Vagina (tissue), 2 donors: ENCODE results near the gene STAB2.

Source experiments
- POLR2AphosphoS5 ChIP-seq, 2 donors: sonication (generic); formaldehyde crosslinking; IDR thresholded peaks; one replicate each; pipeline ENCODE4 v1.9.0; 2017; ENCODE audit warnings: antibody characterized with exemption in 2 of 2, mild to moderate bottlenecking in 2 of 2, low read depth in 1 of 2; ENCODE audit not compliant: insufficient read depth in 1 of 2
- TF ChIP-seq, protein P1 (sequence below), 3 experiments: fragments of 450-650 bp in 2 of 3; fragments of 200-600 bp in 1 of 3; sonication (generic) in 1 of 3; IDR thresholded peaks; one replicate each; pipeline ENCODE4 v1.5.1; 2017 to 2019; ENCODE audit warnings: antibody characterized with exemption in 3 of 3, mild to moderate bottlenecking in 2 of 3, moderate library complexity in 2 of 3

DNA sequence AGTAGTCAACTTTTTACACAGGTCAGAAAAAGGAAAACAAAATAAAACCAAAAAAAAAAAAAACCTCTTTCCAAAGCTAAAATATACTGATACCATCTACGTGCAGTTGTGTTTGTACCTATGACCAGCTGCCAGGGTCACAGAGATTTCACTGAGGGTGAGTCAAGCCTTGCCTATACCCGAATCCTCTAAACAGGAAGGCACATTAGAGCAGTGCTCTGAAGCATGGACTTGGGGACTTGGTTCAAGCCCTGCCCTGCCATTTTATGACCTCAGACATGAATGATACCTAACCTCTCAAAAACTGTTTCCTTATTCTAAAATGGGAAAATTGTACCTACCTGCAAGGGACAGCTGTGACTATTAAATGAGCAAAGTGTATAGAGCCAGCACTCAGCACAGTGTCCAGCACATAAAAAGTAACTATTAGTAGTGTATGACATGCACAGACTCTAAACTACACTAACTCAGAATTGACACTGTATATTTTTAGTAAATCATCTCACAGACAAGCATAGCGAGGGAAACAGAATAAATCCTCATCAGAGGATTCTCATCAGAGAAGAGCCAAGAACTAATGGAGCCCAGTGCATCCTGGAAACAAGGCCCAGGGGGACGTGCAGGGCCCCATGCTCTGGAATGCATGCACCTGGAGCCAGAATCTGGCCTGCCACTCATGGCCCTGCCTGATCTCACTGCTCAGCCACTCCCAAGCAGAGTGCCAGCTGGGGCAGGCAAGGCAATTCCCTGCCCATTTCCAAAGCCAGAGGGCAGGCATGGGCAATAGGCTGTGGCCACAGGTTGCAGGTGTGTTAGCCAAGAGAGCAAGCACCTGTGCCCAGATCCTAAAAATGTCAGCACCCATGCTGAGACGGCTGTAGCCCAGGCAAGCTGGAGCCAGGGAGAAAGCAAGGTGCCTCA, 196.9 kb downstream of the STAB2 start:
- TF ChIP-seq, protein P1, sequence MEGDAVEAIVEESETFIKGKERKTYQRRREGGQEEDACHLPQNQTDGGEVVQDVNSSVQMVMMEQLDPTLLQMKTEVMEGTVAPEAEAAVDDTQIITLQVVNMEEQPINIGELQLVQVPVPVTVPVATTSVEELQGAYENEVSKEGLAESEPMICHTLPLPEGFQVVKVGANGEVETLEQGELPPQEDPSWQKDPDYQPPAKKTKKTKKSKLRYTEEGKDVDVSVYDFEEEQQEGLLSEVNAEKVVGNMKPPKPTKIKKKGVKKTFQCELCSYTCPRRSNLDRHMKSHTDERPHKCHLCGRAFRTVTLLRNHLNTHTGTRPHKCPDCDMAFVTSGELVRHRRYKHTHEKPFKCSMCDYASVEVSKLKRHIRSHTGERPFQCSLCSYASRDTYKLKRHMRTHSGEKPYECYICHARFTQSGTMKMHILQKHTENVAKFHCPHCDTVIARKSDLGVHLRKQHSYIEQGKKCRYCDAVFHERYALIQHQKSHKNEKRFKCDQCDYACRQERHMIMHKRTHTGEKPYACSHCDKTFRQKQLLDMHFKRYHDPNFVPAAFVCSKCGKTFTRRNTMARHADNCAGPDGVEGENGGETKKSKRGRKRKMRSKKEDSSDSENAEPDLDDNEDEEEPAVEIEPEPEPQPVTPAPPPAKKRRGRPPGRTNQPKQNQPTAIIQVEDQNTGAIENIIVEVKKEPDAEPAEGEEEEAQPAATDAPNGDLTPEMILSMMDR (IDR thresholded peaks at IDR 0.05) = no peak
- no peak for TF ChIP-seq POLR2AphosphoS5 (IDR thresholded peaks at IDR 0.05; ENCODE audit: insufficient read depth in 1 of 2, low read depth in 1 of 2)
